ENCODE measurements around the gene LSS. TPM values are rescaled to one million over a fixed set of nuclear protein-coding genes. Genes with fewer than 3 reads are reported as not detected.
A peak's percentile ranks its signal among the peaks of the same experiment; 100 is the strongest.

Gene LSS
- total RNA-seq, 2 experiments from 2014 or later, result 30.4 TPM

- H3K4me3 Mint-ChIP-seq, result no peak overlapping the region
- ATAC-seq (ENCODE audit: poor library complexity), result no peak
- POLR2A ChIA-PET, result no interaction called here
Observed at GRCh38 chr21:46161633-46162592, 66.7 kb downstream of the LSS start.

GRCh38 chr21:46160907-46161632 is 67.5 kb downstream of the LSS start:
- intact Hi-C loops (cut with DNase I, micrococcal nuclease), result no loop called here
- ATAC-seq (ENCODE audit: poor library complexity) (no peak), DNase-seq (peak in 3 of 14 experiments; percentile 22 to 40 (median 30))
- Histone ChIP-seq H3K27me3 (ENCODE audit: control insufficient read depth in 1 of 2, insufficient read depth in 2 of 2, low read length in 2 of 2) (no peaks in the 10 kb centered on the region), H3K9me3 (ENCODE audit: control insufficient read depth in 1 of 2, insufficient read depth in 1 of 2, low read length in 2 of 2) (peaks cover 0 to 12% of the 10 kb centered on the region in 2 experiments), H3K27ac (ENCODE audit: low read depth in 1 of 2, low read length in 2 of 2) (no peak overlapping the region), H3K4me3 (ENCODE audit: low read length) (no peak overlapping the region), H3K36me3 (ENCODE audit: insufficient read depth, low read length) (no peaks in the 10 kb centered on the region), H3K4me1 (ENCODE audit: insufficient read depth, low read length) (no peaks in the 10 kb centered on the region)
- H3K4me3 Mint-ChIP-seq, result no peak overlapping the region
- TF ChIP-seq, protein P1, sequence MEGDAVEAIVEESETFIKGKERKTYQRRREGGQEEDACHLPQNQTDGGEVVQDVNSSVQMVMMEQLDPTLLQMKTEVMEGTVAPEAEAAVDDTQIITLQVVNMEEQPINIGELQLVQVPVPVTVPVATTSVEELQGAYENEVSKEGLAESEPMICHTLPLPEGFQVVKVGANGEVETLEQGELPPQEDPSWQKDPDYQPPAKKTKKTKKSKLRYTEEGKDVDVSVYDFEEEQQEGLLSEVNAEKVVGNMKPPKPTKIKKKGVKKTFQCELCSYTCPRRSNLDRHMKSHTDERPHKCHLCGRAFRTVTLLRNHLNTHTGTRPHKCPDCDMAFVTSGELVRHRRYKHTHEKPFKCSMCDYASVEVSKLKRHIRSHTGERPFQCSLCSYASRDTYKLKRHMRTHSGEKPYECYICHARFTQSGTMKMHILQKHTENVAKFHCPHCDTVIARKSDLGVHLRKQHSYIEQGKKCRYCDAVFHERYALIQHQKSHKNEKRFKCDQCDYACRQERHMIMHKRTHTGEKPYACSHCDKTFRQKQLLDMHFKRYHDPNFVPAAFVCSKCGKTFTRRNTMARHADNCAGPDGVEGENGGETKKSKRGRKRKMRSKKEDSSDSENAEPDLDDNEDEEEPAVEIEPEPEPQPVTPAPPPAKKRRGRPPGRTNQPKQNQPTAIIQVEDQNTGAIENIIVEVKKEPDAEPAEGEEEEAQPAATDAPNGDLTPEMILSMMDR (IDR thresholded peaks at IDR 0.05), result no peak
- no peaks in the 10 kb centered on the region for H3K4me1 Mint-ChIP-seq (ENCODE audit: low read depth)
- POLR2A ChIA-PET, result no interaction called here
- no peaks in the 10 kb centered on the region for H3K9me3 Mint-ChIP-seq
- H3K27ac Mint-ChIP-seq, result no peak overlapping the region
- CTCF ChIA-PET, result no interaction called here
- H3K36me3 Mint-ChIP-seq (ENCODE audit: low read depth), result no peaks in the 10 kb centered on the region
- no peaks in the 10 kb centered on the region for H3K27me3 Mint-ChIP-seq

More at GRCh38 chr21:46161633-46162592, 66.7 kb downstream of the LSS start:
- H3K4me1 Mint-ChIP-seq (ENCODE audit: low read depth), result no peaks in the 10 kb centered on the region
- intact Hi-C loops (cut with DNase I, micrococcal nuclease), result no loop called here
- Histone ChIP-seq H3K27me3 (ENCODE audit: control insufficient read depth in 1 of 2, insufficient read depth in 2 of 2, low read length in 2 of 2) (no peaks in the 10 kb centered on the region), H3K27ac (ENCODE audit: low read depth in 1 of 2, low read length in 2 of 2) (no peak overlapping the region), H3K4me3 (ENCODE audit: low read length) (no peak overlapping the region), H3K9me3 (ENCODE audit: control insufficient read depth in 1 of 2, insufficient read depth in 1 of 2, low read length in 2 of 2) (peaks cover 0 to 12% of the 10 kb centered on the region in 2 experiments), H3K4me1 (ENCODE audit: insufficient read depth, low read length) (no peaks in the 10 kb centered on the region), H3K36me3 (ENCODE audit: insufficient read depth, low read length) (no peaks in the 10 kb centered on the region)
- H3K27ac Mint-ChIP-seq, result no peak overlapping the region
- peak in 2 of 14 experiments; percentile 28 to 29 for DNase-seq
- H3K9me3 Mint-ChIP-seq, result no peaks in the 10 kb centered on the region
- TF ChIP-seq, protein P1 (IDR thresholded peaks at IDR 0.05), result no peak
- no peaks in the 10 kb centered on the region for H3K36me3 Mint-ChIP-seq (ENCODE audit: low read depth)
- CTCF ChIA-PET, result no interaction called here
- no peaks in the 10 kb centered on the region for H3K27me3 Mint-ChIP-seq

DNA sequence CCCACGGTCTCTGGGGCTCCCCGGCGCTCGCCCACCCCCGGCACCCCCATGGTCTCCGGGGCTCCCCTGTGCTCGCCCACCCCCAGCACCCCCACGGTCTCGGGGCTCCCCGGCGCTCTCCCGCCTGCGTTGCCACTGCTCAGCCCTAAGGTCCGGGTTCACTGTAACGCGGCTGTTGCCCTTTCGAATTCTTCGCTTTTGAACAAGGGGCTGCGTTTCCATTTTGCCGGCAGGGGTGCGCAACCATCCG is 68.0 kb downstream of the LSS start:
- DNase-seq, result peak in 1 of 14 experiments; percentile 29
- no peaks in the 10 kb centered on the region for H3K27me3 Mint-ChIP-seq
- Histone ChIP-seq H3K27ac (ENCODE audit: low read depth in 1 of 2, low read length in 2 of 2) (no peak overlapping the region), H3K4me1 (ENCODE audit: insufficient read depth, low read length) (no peaks in the 10 kb centered on the region), H3K9me3 (ENCODE audit: control insufficient read depth in 1 of 2, insufficient read depth in 1 of 2, low read length in 2 of 2) (peaks cover 0 to 12% of the 10 kb centered on the region in 2 experiments), H3K36me3 (ENCODE audit: insufficient read depth, low read length) (no peaks in the 10 kb centered on the region), H3K27me3 (ENCODE audit: control insufficient read depth in 1 of 2, insufficient read depth in 2 of 2, low read length in 2 of 2) (no peaks in the 10 kb centered on the region), H3K4me3 (ENCODE audit: low read length) (no peak overlapping the region)
- ChIA-PET POLR2A (no interaction called here), CTCF (no interaction called here)
- intact Hi-C loops (cut with DNase I, micrococcal nuclease), result no loop called here
- no peak for ATAC-seq (ENCODE audit: poor library complexity)
- no peaks in the 10 kb centered on the region for H3K9me3 Mint-ChIP-seq
- no peak overlapping the region for H3K4me3 Mint-ChIP-seq
- TF ChIP-seq, protein P1 (IDR thresholded peaks at IDR 0.05), result no peak
- H3K27ac Mint-ChIP-seq, result no peak overlapping the region
- no peaks in the 10 kb centered on the region for H3K36me3 Mint-ChIP-seq (ENCODE audit: low read depth)
- no peaks in the 10 kb centered on the region for H3K4me1 Mint-ChIP-seq (ENCODE audit: low read depth)
